Rectal smooth muscle tissue (tissue), 1 donor: ENCODE measurements around the gene CNOT3.

ENCODE experiments used
- H3K27ac ChIP-seq: one replicate; pipeline ENCODE4 v1.7.0; 2013; ENCODE audit warnings: low read depth, low read length, inconsistent platforms
- H3K27me3 ChIP-seq: one replicate; pipeline ENCODE4 v1.7.0; 2013; ENCODE audit warnings: low read length; ENCODE audit not compliant: control insufficient read depth, insufficient read depth
- H3K36me3 ChIP-seq: one replicate; pipeline ENCODE4 v1.7.0; 2013; ENCODE audit warnings: low read length; ENCODE audit not compliant: control insufficient read depth, insufficient read depth
- H3K4me1 ChIP-seq: one replicate; pipeline ENCODE4 v1.7.0; 2013; ENCODE audit warnings: low read length; ENCODE audit not compliant: control insufficient read depth, insufficient read depth
- H3K4me3 ChIP-seq: one replicate; pipeline ENCODE4 v1.7.0; 2013; ENCODE audit warnings: low read length
- H3K9ac ChIP-seq: one replicate; pipeline ENCODE4 v1.7.0; 2013; ENCODE audit warnings: low read length

CNOT3 gene

GRCh38 chr19:54156490-54156889, 18.9 kb downstream of the CNOT3 start:
- H3K36me3 ChIP-seq, result peaks cover 44% of the 10 kb centered on the region
- H3K27ac ChIP-seq, result no peak overlapping the region
- peaks cover 15% of the 10 kb centered on the region for H3K4me1 ChIP-seq

DNA sequence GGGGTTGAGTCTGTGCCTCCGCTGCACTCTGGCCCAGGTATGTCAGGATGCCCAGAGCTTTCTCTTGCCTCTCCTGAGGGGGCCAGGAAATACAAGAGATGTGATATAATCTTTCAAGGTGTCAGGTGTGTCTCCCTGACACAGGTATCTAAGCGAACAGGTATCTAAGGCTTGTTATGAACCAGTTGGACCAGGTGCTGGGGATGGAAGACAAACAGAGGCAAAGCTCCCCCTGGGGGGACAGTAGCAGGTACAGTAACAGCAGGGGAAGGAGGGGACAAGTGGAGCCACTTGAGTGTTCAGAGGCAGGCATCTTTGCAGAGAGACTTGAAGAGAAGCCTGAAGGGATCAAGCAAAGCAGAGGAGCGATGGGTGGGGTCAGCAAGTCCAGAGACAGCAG, 19.4 kb downstream of the CNOT3 start:
- no peak overlapping the region for H3K4me3 ChIP-seq
- no peak overlapping the region for H3K27ac ChIP-seq
- H3K4me1 ChIP-seq, result peaks cover 15% of the 10 kb centered on the region
- H3K9ac ChIP-seq, result no peak overlapping the region
- H3K27me3 ChIP-seq, result no peaks in the 10 kb centered on the region
- peaks cover 40% of the 10 kb centered on the region for H3K36me3 ChIP-seq

More at GRCh38 chr19:54156490-54156889, 18.9 kb downstream of the CNOT3 start:
- Histone ChIP-seq H3K9ac (no peak overlapping the region), H3K4me3 (no peak overlapping the region), H3K27me3 (no peaks in the 10 kb centered on the region)

DNA sequence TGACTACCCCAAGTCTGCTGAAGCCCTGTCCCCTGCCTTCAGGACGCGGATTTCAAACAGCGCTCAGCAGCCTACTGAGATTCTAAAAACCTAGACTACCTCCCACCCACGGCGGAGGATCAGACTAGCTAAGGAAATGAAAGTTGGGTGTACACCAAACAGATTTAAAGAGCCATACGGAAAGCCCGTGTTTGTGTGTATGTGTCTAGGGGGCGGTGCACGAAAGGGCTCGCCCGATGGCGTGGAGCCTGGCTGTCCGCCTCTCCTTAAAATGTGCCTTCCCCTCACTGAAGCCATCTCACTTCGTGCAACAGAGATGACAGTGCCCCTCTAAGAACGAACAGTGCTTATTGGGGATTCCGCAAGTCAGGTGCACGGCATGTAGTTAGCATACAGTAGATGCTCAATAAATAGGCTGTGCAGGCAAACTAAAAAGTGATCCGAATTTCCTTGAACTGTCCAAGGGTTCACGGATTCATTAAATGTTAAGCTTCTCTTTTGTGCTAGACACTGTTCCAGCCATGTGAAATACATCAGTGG, 21.3 kb downstream of the CNOT3 start:
- Histone ChIP-seq H3K4me3 (peak overlapping the region; percentile 91), H3K27me3 (no peaks in the 10 kb centered on the region), H3K9ac (peak overlapping the region; percentile 83), H3K36me3 (peaks cover 28% of the 10 kb centered on the region), H3K4me1 (peaks cover 15% of the 10 kb centered on the region), H3K27ac (peak overlapping the region; percentile 97)

DNA sequence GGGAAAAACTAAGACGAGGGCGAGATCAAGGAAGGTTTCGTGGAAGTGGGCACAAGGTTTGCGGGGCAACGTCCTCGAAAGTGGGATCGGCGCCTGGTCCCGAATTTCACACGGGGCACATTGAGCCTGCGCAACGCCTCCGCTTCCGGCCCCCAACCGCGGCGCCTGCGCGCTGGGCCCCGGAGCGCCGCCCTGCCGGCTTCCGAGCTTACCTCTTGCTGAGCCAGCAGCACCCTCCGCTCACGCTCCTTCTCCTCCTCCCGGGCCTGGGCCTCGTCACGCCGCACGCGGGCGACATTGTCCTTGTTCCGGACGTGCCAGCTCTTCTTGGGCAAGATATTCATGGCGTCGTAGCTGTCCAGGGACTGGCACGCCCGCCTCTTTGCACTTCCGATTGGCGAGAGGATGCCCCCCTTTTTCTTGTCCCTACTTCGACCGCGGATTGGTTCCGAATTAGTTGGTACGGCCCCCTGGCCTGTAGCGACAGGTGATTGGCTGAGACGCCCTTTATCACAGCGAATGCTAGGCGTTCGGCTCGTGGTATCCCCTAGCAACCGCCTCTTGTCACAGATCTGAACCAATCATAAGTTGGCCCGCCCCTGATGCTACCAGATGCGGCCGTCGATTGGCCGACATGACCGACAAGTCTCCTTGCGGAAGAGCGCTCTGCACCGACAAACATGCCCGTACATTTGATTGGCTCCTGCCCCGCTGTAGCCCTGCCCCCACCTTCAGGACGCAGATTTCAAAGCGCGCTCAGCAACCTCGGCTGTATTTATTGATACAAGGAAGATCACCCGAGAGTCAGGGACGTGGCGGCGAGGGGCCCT, 22.0 kb downstream of the CNOT3 start, which contains the start of gene LENG1:
Gene LENG1 (minus strand): TSS at position 370 of the 830 bp plus-strand sequence. CDS start 26 bp downstream, at position 344.
- peak within 1 kb of the TSS; percentile 91 for H3K4me3 ChIP-seq

GRCh38 chr19:54160182-54160811, 22.7 kb downstream of the CNOT3 start:
- H3K27ac ChIP-seq, result peak overlapping the region; percentile 77
- peaks cover 15% of the 10 kb centered on the region for H3K4me1 ChIP-seq
- peak overlapping the region; percentile 73 for H3K4me3 ChIP-seq
- H3K36me3 ChIP-seq, result peaks cover 19% of the 10 kb centered on the region
- peaks cover 3% of the 10 kb centered on the region for H3K27me3 ChIP-seq
- peak overlapping the region; percentile 20 for H3K9ac ChIP-seq

More for the DNA sequence above, 22.0 kb downstream of the CNOT3 start, which contains the start of gene LENG1:
- peaks cover 24% of the 10 kb centered on the region for H3K36me3 ChIP-seq
- peaks cover 3% of the 10 kb centered on the region for H3K27me3 ChIP-seq
- H3K27ac ChIP-seq, result peak within 1 kb of the TSS; percentile 97
- H3K4me1 ChIP-seq, result peaks cover 15% of the 10 kb centered on the region
- H3K9ac ChIP-seq, result peak within 1 kb of the TSS; percentile 83

DNA sequence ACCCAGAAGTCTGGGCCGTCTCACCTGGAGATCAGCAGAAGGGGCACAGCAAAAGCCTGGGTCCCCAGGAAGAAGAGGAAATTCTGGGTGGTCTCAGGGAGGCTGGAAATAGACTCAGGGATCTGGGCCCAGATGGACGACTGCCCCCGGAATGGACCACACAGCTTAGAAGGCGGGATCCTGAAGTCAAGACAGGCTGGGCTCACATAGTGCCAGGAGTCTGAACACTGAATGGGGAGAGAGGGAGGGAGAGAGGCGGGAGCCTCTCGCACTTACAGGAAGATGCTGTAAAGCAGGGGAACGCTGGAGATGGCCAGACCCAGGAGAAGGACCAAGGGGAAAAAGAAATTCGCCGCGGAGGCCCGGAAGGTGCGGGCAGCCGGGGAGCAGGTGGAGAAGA, 23.3 kb downstream of the CNOT3 start:
- H3K4me1 ChIP-seq, result peaks cover 15% of the 10 kb centered on the region
- H3K27me3 ChIP-seq, result peaks cover 3% of the 10 kb centered on the region
- no peak overlapping the region for H3K9ac ChIP-seq
- H3K4me3 ChIP-seq, result peak overlapping the region; percentile 73
- peak overlapping the region; percentile 77 for H3K27ac ChIP-seq
- peaks cover 16% of the 10 kb centered on the region for H3K36me3 ChIP-seq

- Histone ChIP-seq H3K4me3 (peak overlapping the region; percentile 64), H3K9ac (no peak overlapping the region), H3K36me3 (peaks cover 2% of the 10 kb centered on the region), H3K4me1 (peaks cover 15% of the 10 kb centered on the region), H3K27ac (no peak overlapping the region), H3K27me3 (peaks cover 3% of the 10 kb centered on the region)
Observed at GRCh38 chr19:54162241-54162805, 24.8 kb downstream of the CNOT3 start.

GRCh38 chr19:54162884-54163283, 25.3 kb downstream of the CNOT3 start:
- Histone ChIP-seq H3K27me3 (peaks cover 3% of the 10 kb centered on the region), H3K36me3 (peaks cover 2% of the 10 kb centered on the region), H3K4me3 (peak overlapping the region; percentile 64), H3K27ac (no peak overlapping the region), H3K9ac (no peak overlapping the region), H3K4me1 (peaks cover 15% of the 10 kb centered on the region)

- Histone ChIP-seq H3K4me3 (peak overlapping the region; percentile 41), H3K9ac (no peak overlapping the region), H3K27ac (no peak overlapping the region)
Observed at GRCh38 chr19:54164369-54165068, 27.0 kb downstream of the CNOT3 start.

GRCh38 chr19:54165222-54165621, 27.7 kb downstream of the CNOT3 start:
- Histone ChIP-seq H3K36me3 (no peaks in the 10 kb centered on the region), H3K4me3 (no peak overlapping the region), H3K27ac (no peak overlapping the region), H3K9ac (no peak overlapping the region), H3K4me1 (peaks cover 6% of the 10 kb centered on the region), H3K27me3 (peaks cover 3% of the 10 kb centered on the region)

More at GRCh38 chr19:54164369-54165068, 27.0 kb downstream of the CNOT3 start:
- peaks cover 7% of the 10 kb centered on the region for H3K4me1 ChIP-seq
- peaks cover 3% of the 10 kb centered on the region for H3K27me3 ChIP-seq
- no peaks in the 10 kb centered on the region for H3K36me3 ChIP-seq

GRCh38 chr19:54168174-54168917, 30.8 kb downstream of the CNOT3 start:
- Histone ChIP-seq H3K4me1 (no peaks in the 10 kb centered on the region), H3K4me3 (no peak overlapping the region), H3K36me3 (no peaks in the 10 kb centered on the region), H3K27ac (no peak overlapping the region), H3K27me3 (peaks cover 3% of the 10 kb centered on the region), H3K9ac (no peak overlapping the region)
